Spleen (tissue), 7 donors: ENCODE results near the gene HDAC4.

Experiments used
- POLR2A ChIP-seq, 3 donors: fragments of 450-650 bp; IDR thresholded peaks; one replicate each; pipeline ENCODE4 v1.5.1; 2017; ENCODE audit warnings: antibody characterized with exemption in 3 of 3, mild to moderate bottlenecking in 1 of 3
- POLR2AphosphoS5 ChIP-seq, 3 donors: sonication (generic); formaldehyde crosslinking; IDR thresholded peaks; one replicate each; pipeline ENCODE4 v1.5.1; 2017; ENCODE audit warnings: antibody characterized with exemption in 3 of 3
- TF ChIP-seq, protein P1 (sequence below), 11 experiments: fragments of 200-600 bp in 7 of 11; fragments of 450-650 bp in 4 of 11; sonication (generic) in 4 of 11; IDR thresholded peaks in 8 of 11; conservative IDR thresholded peaks in 3 of 11; 1 replicate in 7 of 11; 2 replicates in 4 of 11; pipeline versions ENCODE4 v1.4.0 to v1.8.0; 2016 to 2021; ENCODE audit warnings: antibody characterized with exemption in 11 of 11, inconsistent platforms in 4 of 11, mild to moderate bottlenecking in 1 of 11
- donor health status: DM: no; HTN: no; CAD: no; lungs with moderate emphysema.
- donor health status: DM: no; HTN: no; CAD: no.
- donor health status: DM: no; HTN: no; CAD: no.

DNA sequence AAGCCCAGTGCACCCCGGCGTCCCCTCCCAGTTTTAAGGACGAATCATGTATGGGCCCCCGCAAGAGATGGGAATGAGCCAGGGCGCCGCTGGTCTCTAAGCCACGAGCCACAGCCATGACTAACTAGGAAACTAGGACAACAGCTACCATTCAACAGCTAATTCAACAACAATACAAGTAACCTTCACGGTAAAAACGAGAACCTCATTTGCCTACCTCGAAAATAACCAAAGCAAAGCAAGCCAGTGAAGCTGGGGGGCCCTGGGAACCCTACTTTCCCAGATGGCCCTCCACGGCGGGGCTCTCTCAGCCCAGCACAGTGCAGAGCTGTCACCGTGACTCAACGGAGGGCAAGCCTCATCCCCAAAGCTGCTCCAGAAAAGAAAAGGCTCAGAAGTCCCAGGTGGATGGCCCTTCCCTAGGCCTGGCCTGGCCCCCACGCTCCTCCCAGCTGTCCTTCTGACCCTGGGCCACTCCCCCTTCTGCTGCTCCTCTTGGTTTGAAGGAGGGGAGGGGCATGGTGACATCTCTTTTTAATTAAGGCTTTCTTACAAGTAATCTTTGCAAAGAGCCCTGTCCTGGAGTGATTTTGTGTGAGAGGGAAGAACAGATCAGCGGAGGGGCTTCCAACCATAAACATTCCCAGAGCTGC, 126.3 kb downstream of the HDAC4 start:
- TF ChIP-seq, protein P1, sequence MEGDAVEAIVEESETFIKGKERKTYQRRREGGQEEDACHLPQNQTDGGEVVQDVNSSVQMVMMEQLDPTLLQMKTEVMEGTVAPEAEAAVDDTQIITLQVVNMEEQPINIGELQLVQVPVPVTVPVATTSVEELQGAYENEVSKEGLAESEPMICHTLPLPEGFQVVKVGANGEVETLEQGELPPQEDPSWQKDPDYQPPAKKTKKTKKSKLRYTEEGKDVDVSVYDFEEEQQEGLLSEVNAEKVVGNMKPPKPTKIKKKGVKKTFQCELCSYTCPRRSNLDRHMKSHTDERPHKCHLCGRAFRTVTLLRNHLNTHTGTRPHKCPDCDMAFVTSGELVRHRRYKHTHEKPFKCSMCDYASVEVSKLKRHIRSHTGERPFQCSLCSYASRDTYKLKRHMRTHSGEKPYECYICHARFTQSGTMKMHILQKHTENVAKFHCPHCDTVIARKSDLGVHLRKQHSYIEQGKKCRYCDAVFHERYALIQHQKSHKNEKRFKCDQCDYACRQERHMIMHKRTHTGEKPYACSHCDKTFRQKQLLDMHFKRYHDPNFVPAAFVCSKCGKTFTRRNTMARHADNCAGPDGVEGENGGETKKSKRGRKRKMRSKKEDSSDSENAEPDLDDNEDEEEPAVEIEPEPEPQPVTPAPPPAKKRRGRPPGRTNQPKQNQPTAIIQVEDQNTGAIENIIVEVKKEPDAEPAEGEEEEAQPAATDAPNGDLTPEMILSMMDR (IDR thresholded peaks at IDR 0.05 in 8 of 11, conservative IDR thresholded peaks at IDR 0.05 in 3 of 11), result no peak
- no peak for TF ChIP-seq POLR2A (IDR thresholded peaks at IDR 0.05)
- TF ChIP-seq POLR2AphosphoS5 (IDR thresholded peaks at IDR 0.05), result no peak
